Measurements from ENCODE around the gene NF1.

NF1 gene

GRCh38 chr17:31392856-31393748 lies 298.3 kb downstream of the NF1 start:
- no peak for TF ChIP-seq POLR2AphosphoS5 (IDR thresholded peaks at IDR 0.05; ENCODE audit: low read depth, low read length)
- TF ChIP-seq REST (IDR thresholded peaks at IDR 0.05; ENCODE audit: insufficient read depth in 1 of 2, low read depth in 2 of 2, low read length in 2 of 2): peak in 1 of 2 experiments; percentile 80; a peak in 2 of 4 replicates

GRCh38 chr17:31393749-31394146 lies 299.0 kb downstream of the NF1 start:
- no peak for TF ChIP-seq TAF1 (IDR thresholded peaks at IDR 0.05; ENCODE audit: borderline replicate concordance, insufficient read depth, low read length)
- TF ChIP-seq FOXP2 (optimal IDR thresholded peaks at IDR 0.05; ENCODE audit: borderline replicate concordance, extremely low read depth, extremely low read length, insufficient read depth): no peak
- TF ChIP-seq SIN3A (IDR thresholded peaks at IDR 0.05; ENCODE audit: borderline replicate concordance, insufficient read depth, low read length): no peak
- TF ChIP-seq POLR2AphosphoS5 (IDR thresholded peaks at IDR 0.05; ENCODE audit: low read depth, low read length): no peak
- no peak; a peak in 1 of 4 replicates for TF ChIP-seq REST (IDR thresholded peaks at IDR 0.05; ENCODE audit: insufficient read depth in 1 of 2, low read depth in 2 of 2, low read length in 2 of 2)

- TF ChIP-seq REST (IDR thresholded peaks at IDR 0.05; ENCODE audit: insufficient read depth in 1 of 2, low read depth in 2 of 2, low read length in 2 of 2) (peak; percentile 95 to 98), SIN3A (IDR thresholded peaks at IDR 0.05; ENCODE audit: borderline replicate concordance, insufficient read depth, low read length) (no peak)
Observed at GRCh38 chr17:31394544-31394943, 299.8 kb downstream of the NF1 start.

- TF ChIP-seq SIN3A (IDR thresholded peaks at IDR 0.05; ENCODE audit: borderline replicate concordance, insufficient read depth, low read length): no peak
- no peak for TF ChIP-seq TAF1 (IDR thresholded peaks at IDR 0.05; ENCODE audit: borderline replicate concordance, insufficient read depth, low read length)
- TF ChIP-seq POLR2AphosphoS5 (IDR thresholded peaks at IDR 0.05; ENCODE audit: low read depth, low read length): no peak
- TF ChIP-seq REST (IDR thresholded peaks at IDR 0.05; ENCODE audit: insufficient read depth in 1 of 2, low read depth in 2 of 2, low read length in 2 of 2): no peak
- TF ChIP-seq FOXP2 (optimal IDR thresholded peaks at IDR 0.05; ENCODE audit: borderline replicate concordance, extremely low read depth, extremely low read length, insufficient read depth): no peak
Observed at GRCh38 chr17:31397256-31397939, 302.6 kb downstream of the NF1 start.
